Mesothelial cell of epicardium (in vitro differentiated cells): ENCODE results near the gene KRT25. TPM values are rescaled to one million over a fixed set of nuclear protein-coding genes. Genes with fewer than 3 reads are reported as not detected.
A peak's percentile ranks its signal among the peaks of the same experiment; 100 is the strongest.

ENCODE experiments used
- DNase-seq, 2 experiments: peaks; one replicate each; pipeline ENCODE4 v3.0.0; 2021; ENCODE audit warnings: low spot score in 2 of 2; ENCODE audit not compliant: unreplicated experiment in 2 of 2
- H3K27ac Mint-ChIP-seq: 2 replicates; pipeline ENCODE4 v1.8.0; 2021; ENCODE audit warnings: mixed read lengths
- H3K27me3 Mint-ChIP-seq: 2 replicates; pipeline ENCODE4 v1.8.0; 2021; ENCODE audit warnings: low read depth, mixed read lengths
- H3K36me3 Mint-ChIP-seq: 2 replicates; pipeline ENCODE4 v1.8.0; 2021; ENCODE audit warnings: mixed read lengths
- H3K4me1 Mint-ChIP-seq: 2 replicates; pipeline ENCODE4 v1.8.0; 2021; ENCODE audit warnings: mixed read lengths
- H3K4me3 Mint-ChIP-seq: 2 replicates; pipeline ENCODE4 v1.8.0; 2021; ENCODE audit warnings: mild to moderate bottlenecking, moderate library complexity, mixed read lengths
- H3K9me3 Mint-ChIP-seq: 2 replicates; pipeline ENCODE4 v1.8.0; 2021; ENCODE audit warnings: mixed read lengths
- CTCF ChIP-seq: fragments of 200-600 bp; sonication (generic); IDR thresholded peaks from one replicate; pipeline ENCODE4 v1.5.0; 2021; ENCODE audit warnings: antibody characterized with exemption; ENCODE audit not compliant: unreplicated experiment
- total RNA-seq: library from RNA; stranded (reverse); gene quantifications from 3 replicates; pipeline ENCODE4 v1.2.1, GENCODE V29; 2021

KRT25 gene
- total RNA-seq = not detected in 3 replicates

GRCh38 chr17:40755231-40755630, at the start of gene KRT25:
TSS of gene KRT25 (minus strand) at chr17:40755331. CDS start at chr17:40755271, 60 bp downstream.
- H3K4me1 Mint-ChIP-seq = no peaks in the 10 kb centered on the region

GRCh38 chr17:40803617-40804082, 48.5 kb upstream of the KRT25 start:
- Mint-ChIP-seq H3K36me3 (no peaks in the 10 kb centered on the region), H3K27me3 (peaks cover 53% of the 10 kb centered on the region), H3K27ac (no peak overlapping the region), H3K4me1 (peaks cover 2% of the 10 kb centered on the region), H3K9me3 (no peaks in the 10 kb centered on the region), H3K4me3 (no peak overlapping the region)
- TF ChIP-seq CTCF = peak; percentile 91
- peak; percentile 65 to 88 for DNase-seq

More at GRCh38 chr17:40755231-40755630, at the start of gene KRT25:
- no peak for TF ChIP-seq CTCF
- H3K27ac Mint-ChIP-seq = no peak within 1 kb of the TSS
- peaks cover 53% of the 10 kb centered on the region for H3K27me3 Mint-ChIP-seq
- H3K36me3 Mint-ChIP-seq = no peaks in the 10 kb centered on the region
- no peak within 1 kb of the TSS for H3K4me3 Mint-ChIP-seq
- no peak for DNase-seq
- peaks cover 31% of the 10 kb centered on the region for H3K9me3 Mint-ChIP-seq

- H3K9me3 Mint-ChIP-seq = no peaks in the 10 kb centered on the region
- peaks cover 2% of the 10 kb centered on the region for H3K4me1 Mint-ChIP-seq
- peaks cover 48% of the 10 kb centered on the region for H3K27me3 Mint-ChIP-seq
- no peak for TF ChIP-seq CTCF
- H3K27ac Mint-ChIP-seq = no peak overlapping the region
- DNase-seq = no peak
- no peak overlapping the region for H3K4me3 Mint-ChIP-seq
- H3K36me3 Mint-ChIP-seq = no peaks in the 10 kb centered on the region
Measured at GRCh38 chr17:40801157-40801556, 46.0 kb upstream of the KRT25 start.

GRCh38 chr17:40800381-40800780, 45.2 kb upstream of the KRT25 start:
- Mint-ChIP-seq H3K4me1 (peaks cover 2% of the 10 kb centered on the region), H3K9me3 (no peaks in the 10 kb centered on the region), H3K27me3 (peaks cover 46% of the 10 kb centered on the region), H3K36me3 (no peaks in the 10 kb centered on the region), H3K4me3 (no peak overlapping the region), H3K27ac (no peak overlapping the region)
- no peak for TF ChIP-seq CTCF
- no peak for DNase-seq

GRCh38 chr17:40799859-40800258, 44.7 kb upstream of the KRT25 start, which contains the start of gene KRT28:
TSS of gene KRT28 (minus strand) at chr17:40799959. CDS start at chr17:40799893, 66 bp downstream.
- Mint-ChIP-seq H3K4me1 (peaks cover 2% of the 10 kb centered on the region), H3K27me3 (peaks cover 46% of the 10 kb centered on the region), H3K36me3 (no peaks in the 10 kb centered on the region), H3K4me3 (no peak within 1 kb of the TSS), H3K9me3 (no peaks in the 10 kb centered on the region), H3K27ac (no peak within 1 kb of the TSS)
- TF ChIP-seq CTCF = no peak
- no peak for DNase-seq

GRCh38 chr17:40796846-40797245, 41.7 kb upstream of the KRT25 start:
- H3K27ac Mint-ChIP-seq = no peak overlapping the region
- no peaks in the 10 kb centered on the region for H3K4me1 Mint-ChIP-seq
- TF ChIP-seq CTCF = no peak
- no peak overlapping the region for H3K4me3 Mint-ChIP-seq
- DNase-seq = no peak
- peaks cover 49% of the 10 kb centered on the region for H3K27me3 Mint-ChIP-seq
- H3K36me3 Mint-ChIP-seq = no peaks in the 10 kb centered on the region
- no peaks in the 10 kb centered on the region for H3K9me3 Mint-ChIP-seq
